H1 (cell line): Measurements from ENCODE around the gene WDR74. TPM values are rescaled to one million over a fixed set of nuclear protein-coding genes. Genes with fewer than 3 reads are reported as not detected.

Experiments used
- CTBP2 ChIP-seq: IDR thresholded peaks from 2 replicates; pipeline ENCODE4 v1.7.0; 2011; ENCODE audit warnings: borderline replicate concordance, mild to moderate bottlenecking, moderate library complexity, mixed read lengths, low read length; ENCODE audit not compliant: insufficient read depth, insufficient read length
- FOSL1 ChIP-seq: IDR thresholded peaks from 2 replicates; pipeline ENCODE4 v1.6.1; 2011; ENCODE audit warnings: mild to moderate bottlenecking, low read depth, low read length, moderate library complexity; ENCODE audit not compliant: insufficient read depth
- KDM4A ChIP-seq: IDR thresholded peaks from one replicate; pipeline ENCODE4 v1.7.1; 2012; ENCODE audit warnings: low read depth, mild to moderate bottlenecking, moderate library complexity, low read length, inconsistent platforms; ENCODE audit not compliant: severe bottlenecking
- NRF1 ChIP-seq: IDR thresholded peaks from 2 replicates; pipeline ENCODE4 v1.6.1; 2011; ENCODE audit warnings: mild to moderate bottlenecking, low read depth, low read length, improper control_type of control experiment
- POLR2AphosphoS5 ChIP-seq: IDR thresholded peaks from 2 replicates; pipeline ENCODE4 v1.6.1; 2011; ENCODE audit warnings: low read depth, low read length
- SP2 ChIP-seq: IDR thresholded peaks from 2 replicates; pipeline ENCODE4 v1.6.1; 2012; ENCODE audit warnings: mild to moderate bottlenecking, low read length, inconsistent platforms
- ZNF274 ChIP-seq: IDR thresholded peaks from 2 replicates; pipeline ENCODE4 v1.7.0; 2012; ENCODE audit warnings: low read length, borderline replicate concordance; ENCODE audit errors: extremely low read depth
- polyA plus RNA-seq, 7 experiments: library from polyadenylated mRNA; depleted of rRNA in 3 of 7; stranded (reverse) in 5 of 7; unstranded in 2 of 7; fragments of >200 nt in 5 of 7; fragments of 200-250 nt in 2 of 7; gene quantifications; 1 replicate in 5 of 7; 2 replicates in 1 of 7; 4 replicates in 1 of 7; pipeline versions ENCODE4 v1.2.1 to v1.2.3, GENCODE V29; 2011 to 2013; ENCODE audit warnings: missing spikeins in 2 of 7, mixed read lengths in 2 of 7
- total RNA-seq: library from RNA; stranded (reverse); fragmentation: NEBNext Ultra II Directional; extraction: Animal tissue kit (Norgen Biotek cat#: 25700); gene quantifications from 2 replicates; pipeline ENCODE4 v1.2.1, GENCODE V29; 2021
- TF ChIP-seq, protein P1 (sequence below): fragments of 300-600 bp; sonication (generic); IDR thresholded peaks from 2 replicates; pipeline ENCODE4 v1.7.1; 2012; ENCODE audit warnings: low read length, moderate library complexity, mild to moderate bottlenecking, inconsistent platforms; ENCODE audit not compliant: insufficient replicate concordance
- TF ChIP-seq, protein P2 (sequence below): IDR thresholded peaks from 2 replicates; pipeline ENCODE4 v1.6.1; 2011; ENCODE audit warnings: low read depth, mild to moderate bottlenecking, low read length; ENCODE audit not compliant: insufficient read depth

WDR74 gene
- total and polyA plus RNA-seq, 2 of the 8 experiments (the other 6 are each of a cell fraction or from before 2014, with no cell fraction given): 93.6 to 97.0 TPM

DNA sequence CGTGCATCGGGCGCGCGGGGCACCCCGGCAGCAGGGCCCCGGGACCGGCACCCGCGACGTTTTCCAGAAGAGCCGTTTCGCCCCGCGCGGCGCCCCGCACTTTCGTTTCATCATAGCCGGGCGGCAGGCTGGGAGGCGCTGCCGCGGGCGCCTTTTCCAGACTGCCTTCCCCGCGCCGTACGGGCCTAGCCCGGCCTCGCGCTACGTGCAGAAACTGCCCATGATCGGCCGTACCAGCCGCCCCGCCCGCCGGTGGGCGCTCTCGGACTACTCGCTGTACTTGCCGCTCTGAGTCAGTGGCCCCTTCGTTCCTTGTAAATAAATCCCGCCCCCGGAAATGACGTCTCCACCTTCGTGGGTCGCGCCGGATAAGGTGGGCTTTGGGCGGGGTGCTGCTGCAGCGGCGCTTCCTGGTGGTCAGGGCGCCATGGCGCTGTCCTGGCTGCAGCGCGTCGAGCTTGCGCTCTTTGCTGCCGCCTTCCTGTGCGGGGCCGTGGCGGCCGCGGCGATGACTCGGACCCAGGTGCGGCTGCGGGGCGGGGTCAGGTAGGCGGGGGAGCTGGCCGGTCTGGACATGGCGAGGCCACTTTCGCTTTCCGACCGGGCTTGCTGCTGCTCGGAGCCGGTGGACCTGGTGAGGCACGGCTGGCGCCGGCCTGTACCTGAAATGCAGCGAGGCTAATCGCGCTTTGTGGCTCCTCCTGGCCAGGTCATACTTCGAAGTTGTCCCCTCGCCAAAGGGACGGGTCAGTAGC lies 52.2 kb downstream of the WDR74 start, which contains the start of gene TMEM179B (continued):
- TF ChIP-seq, protein P1, sequence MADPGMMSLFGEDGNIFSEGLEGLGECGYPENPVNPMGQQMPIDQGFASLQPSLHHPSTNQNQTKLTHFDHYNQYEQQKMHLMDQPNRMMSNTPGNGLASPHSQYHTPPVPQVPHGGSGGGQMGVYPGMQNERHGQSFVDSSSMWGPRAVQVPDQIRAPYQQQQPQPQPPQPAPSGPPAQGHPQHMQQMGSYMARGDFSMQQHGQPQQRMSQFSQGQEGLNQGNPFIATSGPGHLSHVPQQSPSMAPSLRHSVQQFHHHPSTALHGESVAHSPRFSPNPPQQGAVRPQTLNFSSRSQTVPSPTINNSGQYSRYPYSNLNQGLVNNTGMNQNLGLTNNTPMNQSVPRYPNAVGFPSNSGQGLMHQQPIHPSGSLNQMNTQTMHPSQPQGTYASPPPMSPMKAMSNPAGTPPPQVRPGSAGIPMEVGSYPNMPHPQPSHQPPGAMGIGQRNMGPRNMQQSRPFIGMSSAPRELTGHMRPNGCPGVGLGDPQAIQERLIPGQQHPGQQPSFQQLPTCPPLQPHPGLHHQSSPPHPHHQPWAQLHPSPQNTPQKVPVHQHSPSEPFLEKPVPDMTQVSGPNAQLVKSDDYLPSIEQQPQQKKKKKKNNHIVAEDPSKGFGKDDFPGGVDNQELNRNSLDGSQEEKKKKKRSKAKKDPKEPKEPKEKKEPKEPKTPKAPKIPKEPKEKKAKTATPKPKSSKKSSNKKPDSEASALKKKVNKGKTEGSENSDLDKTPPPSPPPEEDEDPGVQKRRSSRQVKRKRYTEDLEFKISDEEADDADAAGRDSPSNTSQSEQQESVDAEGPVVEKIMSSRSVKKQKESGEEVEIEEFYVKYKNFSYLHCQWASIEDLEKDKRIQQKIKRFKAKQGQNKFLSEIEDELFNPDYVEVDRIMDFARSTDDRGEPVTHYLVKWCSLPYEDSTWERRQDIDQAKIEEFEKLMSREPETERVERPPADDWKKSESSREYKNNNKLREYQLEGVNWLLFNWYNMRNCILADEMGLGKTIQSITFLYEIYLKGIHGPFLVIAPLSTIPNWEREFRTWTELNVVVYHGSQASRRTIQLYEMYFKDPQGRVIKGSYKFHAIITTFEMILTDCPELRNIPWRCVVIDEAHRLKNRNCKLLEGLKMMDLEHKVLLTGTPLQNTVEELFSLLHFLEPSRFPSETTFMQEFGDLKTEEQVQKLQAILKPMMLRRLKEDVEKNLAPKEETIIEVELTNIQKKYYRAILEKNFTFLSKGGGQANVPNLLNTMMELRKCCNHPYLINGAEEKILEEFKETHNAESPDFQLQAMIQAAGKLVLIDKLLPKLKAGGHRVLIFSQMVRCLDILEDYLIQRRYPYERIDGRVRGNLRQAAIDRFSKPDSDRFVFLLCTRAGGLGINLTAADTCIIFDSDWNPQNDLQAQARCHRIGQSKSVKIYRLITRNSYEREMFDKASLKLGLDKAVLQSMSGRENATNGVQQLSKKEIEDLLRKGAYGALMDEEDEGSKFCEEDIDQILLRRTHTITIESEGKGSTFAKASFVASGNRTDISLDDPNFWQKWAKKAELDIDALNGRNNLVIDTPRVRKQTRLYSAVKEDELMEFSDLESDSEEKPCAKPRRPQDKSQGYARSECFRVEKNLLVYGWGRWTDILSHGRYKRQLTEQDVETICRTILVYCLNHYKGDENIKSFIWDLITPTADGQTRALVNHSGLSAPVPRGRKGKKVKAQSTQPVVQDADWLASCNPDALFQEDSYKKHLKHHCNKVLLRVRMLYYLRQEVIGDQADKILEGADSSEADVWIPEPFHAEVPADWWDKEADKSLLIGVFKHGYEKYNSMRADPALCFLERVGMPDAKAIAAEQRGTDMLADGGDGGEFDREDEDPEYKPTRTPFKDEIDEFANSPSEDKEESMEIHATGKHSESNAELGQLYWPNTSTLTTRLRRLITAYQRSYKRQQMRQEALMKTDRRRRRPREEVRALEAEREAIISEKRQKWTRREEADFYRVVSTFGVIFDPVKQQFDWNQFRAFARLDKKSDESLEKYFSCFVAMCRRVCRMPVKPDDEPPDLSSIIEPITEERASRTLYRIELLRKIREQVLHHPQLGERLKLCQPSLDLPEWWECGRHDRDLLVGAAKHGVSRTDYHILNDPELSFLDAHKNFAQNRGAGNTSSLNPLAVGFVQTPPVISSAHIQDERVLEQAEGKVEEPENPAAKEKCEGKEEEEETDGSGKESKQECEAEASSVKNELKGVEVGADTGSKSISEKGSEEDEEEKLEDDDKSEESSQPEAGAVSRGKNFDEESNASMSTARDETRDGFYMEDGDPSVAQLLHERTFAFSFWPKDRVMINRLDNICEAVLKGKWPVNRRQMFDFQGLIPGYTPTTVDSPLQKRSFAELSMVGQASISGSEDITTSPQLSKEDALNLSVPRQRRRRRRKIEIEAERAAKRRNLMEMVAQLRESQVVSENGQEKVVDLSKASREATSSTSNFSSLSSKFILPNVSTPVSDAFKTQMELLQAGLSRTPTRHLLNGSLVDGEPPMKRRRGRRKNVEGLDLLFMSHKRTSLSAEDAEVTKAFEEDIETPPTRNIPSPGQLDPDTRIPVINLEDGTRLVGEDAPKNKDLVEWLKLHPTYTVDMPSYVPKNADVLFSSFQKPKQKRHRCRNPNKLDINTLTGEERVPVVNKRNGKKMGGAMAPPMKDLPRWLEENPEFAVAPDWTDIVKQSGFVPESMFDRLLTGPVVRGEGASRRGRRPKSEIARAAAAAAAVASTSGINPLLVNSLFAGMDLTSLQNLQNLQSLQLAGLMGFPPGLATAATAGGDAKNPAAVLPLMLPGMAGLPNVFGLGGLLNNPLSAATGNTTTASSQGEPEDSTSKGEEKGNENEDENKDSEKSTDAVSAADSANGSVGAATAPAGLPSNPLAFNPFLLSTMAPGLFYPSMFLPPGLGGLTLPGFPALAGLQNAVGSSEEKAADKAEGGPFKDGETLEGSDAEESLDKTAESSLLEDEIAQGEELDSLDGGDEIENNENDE: no peak
- TF ChIP-seq CTBP2 (no peak), FOSL1 (peak; percentile 74; the same call in 1 of the 2 replicates), NRF1 (0 out of 2 replicates have a peak, but pooled peaks have one; percentile 9), ZNF274 (no peak), KDM4A (peak; percentile 3), SP2 (no peak), POLR2AphosphoS5 (peak; percentile 98)
- TF ChIP-seq, protein P2, sequence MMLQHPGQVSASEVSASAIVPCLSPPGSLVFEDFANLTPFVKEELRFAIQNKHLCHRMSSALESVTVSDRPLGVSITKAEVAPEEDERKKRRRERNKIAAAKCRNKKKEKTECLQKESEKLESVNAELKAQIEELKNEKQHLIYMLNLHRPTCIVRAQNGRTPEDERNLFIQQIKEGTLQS: 0 out of 2 replicates have a peak, but pooled peaks have one; percentile 14
